ENCODE data around the gene CNTLN.
"Not testable (repeated sequence)": the region's sequence is repeated elsewhere in the genome, so short reads cannot be mapped to it uniquely, and the experiment has no call there.

The CNTLN gene

GRCh38 chr9:17171309-17172094 is 36.7 kb downstream of the CNTLN start:
- no peak for DNase-seq (ENCODE audit: low read depth in 2 of 3, low spot score in 1 of 3)

GRCh38 chr9:17177496-17177895 is 42.7 kb downstream of the CNTLN start:
- not testable (repeated sequence) for DNase-seq (ENCODE audit: low read depth in 2 of 3, low spot score in 1 of 3)

GRCh38 chr9:17185481-17186029 is 50.7 kb downstream of the CNTLN start:
- no peak for DNase-seq (ENCODE audit: low read depth in 2 of 3, low spot score in 1 of 3)

- DNase-seq (ENCODE audit: low read depth in 2 of 3, low spot score in 1 of 3), result no peak
Measured at GRCh38 chr9:17191082-17191481, 56.2 kb downstream of the CNTLN start.

GRCh38 chr9:17204611-17205152 is 69.8 kb downstream of the CNTLN start:
- no peak for DNase-seq (ENCODE audit: low read depth in 2 of 3, low spot score in 1 of 3)

GRCh38 chr9:17216011-17216410 is 81.2 kb downstream of the CNTLN start:
- no peak for DNase-seq (ENCODE audit: low read depth in 2 of 3, low spot score in 1 of 3)

GRCh38 chr9:17216646-17217045 is 81.8 kb downstream of the CNTLN start:
- no peak for DNase-seq (ENCODE audit: low read depth in 2 of 3, low spot score in 1 of 3)

- no peak for DNase-seq (ENCODE audit: low read depth in 2 of 3, low spot score in 1 of 3)
Measured at GRCh38 chr9:17217272-17217671, 82.4 kb downstream of the CNTLN start.

GRCh38 chr9:17219261-17219660 is 84.4 kb downstream of the CNTLN start:
- no peak for DNase-seq (ENCODE audit: low read depth in 2 of 3, low spot score in 1 of 3)

GRCh38 chr9:17222932-17223331 is 88.1 kb downstream of the CNTLN start:
- DNase-seq (ENCODE audit: low read depth in 2 of 3, low spot score in 1 of 3), result no peak

GRCh38 chr9:17225407-17225806 is 90.6 kb downstream of the CNTLN start:
- no peak for DNase-seq (ENCODE audit: low read depth in 2 of 3, low spot score in 1 of 3)

GRCh38 chr9:17229945-17230560 is 95.2 kb downstream of the CNTLN start:
- no peak for DNase-seq (ENCODE audit: low read depth in 2 of 3, low spot score in 1 of 3)

- no peak for DNase-seq (ENCODE audit: low read depth in 2 of 3, low spot score in 1 of 3)
Measured at GRCh38 chr9:17230646-17231045, 95.8 kb downstream of the CNTLN start.

GRCh38 chr9:17236147-17236546 is 101.3 kb downstream of the CNTLN start:
- no peak for DNase-seq (ENCODE audit: low read depth in 2 of 3, low spot score in 1 of 3)

- no peak for DNase-seq (ENCODE audit: low read depth in 2 of 3, low spot score in 1 of 3)
Measured at GRCh38 chr9:17246770-17247169, 111.9 kb downstream of the CNTLN start.

- DNase-seq (ENCODE audit: low read depth in 2 of 3, low spot score in 1 of 3), result no peak
Measured at GRCh38 chr9:17251100-17251499, 116.3 kb downstream of the CNTLN start.

GRCh38 chr9:17268531-17269188 is 133.8 kb downstream of the CNTLN start:
- DNase-seq (ENCODE audit: low read depth in 2 of 3, low spot score in 1 of 3), result not testable (repeated sequence)

GRCh38 chr9:17269799-17270198 is 135.0 kb downstream of the CNTLN start:
- DNase-seq (ENCODE audit: low read depth in 2 of 3, low spot score in 1 of 3), result no peak

- DNase-seq (ENCODE audit: low read depth in 2 of 3, low spot score in 1 of 3), result no peak
Measured at GRCh38 chr9:17272536-17272935, 137.7 kb downstream of the CNTLN start.

GRCh38 chr9:17280350-17281012 is 145.6 kb downstream of the CNTLN start:
- DNase-seq (ENCODE audit: low read depth in 2 of 3, low spot score in 1 of 3), result no peak

GRCh38 chr9:17290673-17291072 is 155.8 kb downstream of the CNTLN start:
- DNase-seq (ENCODE audit: low read depth in 2 of 3, low spot score in 1 of 3), result not testable (repeated sequence)
